ENCODE data around the gene ANXA4. TPM values are rescaled to one million over a fixed set of nuclear protein-coding genes. Genes with fewer than 3 reads are reported as not detected.

Gene ANXA4
- total RNA-seq, 1 donor from 2014 or later: 69.9 TPM

- intact Hi-C loops (cut with micrococcal nuclease): loop anchor here (1.0 to 5.0 kb wide), 7 partner anchors 11 to 847 kb away; partner anchors contain the start of genes ANXA4 and GMCL1
These were observed 33.3 kb downstream of the ANXA4 start for GRCh38 chr2:69774984-69775982.

DNA sequence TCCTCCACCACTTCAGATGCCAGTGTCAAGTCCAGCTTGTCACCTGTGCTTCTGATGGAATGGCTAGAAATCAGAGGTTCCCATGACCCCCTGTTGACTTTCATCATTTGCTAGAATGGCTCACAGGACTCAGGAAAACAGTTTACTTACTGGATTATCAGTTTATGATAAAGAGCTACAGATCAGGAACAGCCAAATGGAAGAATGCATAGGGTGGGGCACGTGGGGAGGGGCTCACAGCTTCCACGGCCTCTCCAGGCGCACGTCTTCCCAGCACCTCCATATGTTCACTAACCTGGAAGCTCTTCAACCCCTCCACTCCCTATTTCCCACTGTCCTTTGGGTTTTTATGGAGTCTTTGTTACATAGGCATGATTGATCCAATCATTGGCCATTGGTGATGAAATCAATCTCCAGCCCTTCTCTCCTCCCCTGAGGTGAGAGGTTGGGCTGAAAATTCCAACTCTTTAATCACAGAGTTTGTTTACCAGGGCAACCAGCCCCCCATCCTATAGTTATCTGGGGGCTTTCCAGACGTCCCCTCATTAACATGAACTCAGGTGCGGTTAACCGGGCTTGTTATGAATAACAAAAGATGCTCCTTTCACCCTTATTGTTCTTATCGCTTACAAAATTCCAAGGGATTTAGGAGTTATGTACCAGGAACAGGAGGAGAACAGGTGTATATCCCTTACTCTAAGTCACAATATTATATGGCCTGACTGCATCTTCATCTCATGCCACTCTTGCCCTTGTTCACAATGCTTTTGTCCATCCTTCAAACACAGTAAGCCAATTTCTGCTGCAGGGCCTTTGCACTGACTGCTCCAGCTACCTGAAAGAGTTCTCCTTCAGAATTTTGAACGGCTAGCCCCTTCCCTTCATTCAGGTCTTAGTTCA lies 35.2 kb downstream of the ANXA4 start:
- intact Hi-C loops (cut with micrococcal nuclease): loop anchor here (5.0 kb wide), 1 partner anchor 845 kb away; no protein-coding TSS in a partner anchor

DNA sequence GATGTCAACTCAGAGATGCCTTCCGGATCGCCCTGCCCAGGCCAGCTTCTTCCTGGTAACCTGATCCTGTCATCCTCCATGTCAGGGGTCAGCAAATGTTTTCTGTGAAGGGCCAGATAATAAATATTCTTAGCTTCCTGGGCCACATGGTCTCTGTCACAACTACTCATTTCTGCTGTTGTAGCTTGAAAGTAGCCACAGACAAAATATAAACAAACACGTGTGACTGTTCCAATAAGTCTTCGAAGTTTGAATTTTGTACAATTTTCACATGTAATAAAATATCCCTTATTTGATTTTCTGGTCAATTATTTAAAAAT lies 35.8 kb downstream of the ANXA4 start:
- intact Hi-C loops (cut with micrococcal nuclease): loop anchor here (5.0 kb wide), 1 partner anchor 845 kb away; no protein-coding TSS in a partner anchor

GRCh38 chr2:69779258-69780001 lies 37.5 kb downstream of the ANXA4 start:
- intact Hi-C loops (cut with micrococcal nuclease): loop anchor here (5.0 kb wide), 1 partner anchor 843 kb away; no protein-coding TSS in a partner anchor

DNA sequence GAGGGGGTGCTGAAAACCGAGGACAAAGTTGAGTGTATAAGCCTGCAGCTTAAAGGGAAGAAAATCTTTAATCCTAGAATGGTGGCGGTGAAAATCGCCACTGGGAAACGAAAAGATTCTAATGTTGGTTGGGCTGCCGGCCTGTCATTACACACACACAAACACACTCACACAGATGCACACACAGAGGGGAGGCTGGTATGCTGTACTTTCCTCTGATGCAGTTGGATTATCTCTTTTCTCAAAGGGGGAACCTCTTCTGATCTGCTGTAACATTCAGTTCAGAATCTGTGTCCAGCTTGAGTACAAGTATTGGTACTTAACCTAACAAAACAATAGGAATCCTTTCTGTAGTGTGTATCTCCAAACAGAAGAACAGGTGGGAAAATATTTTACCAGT lies 39.0 kb downstream of the ANXA4 start:
- intact Hi-C loops (cut with micrococcal nuclease): no loop called here

DNA sequence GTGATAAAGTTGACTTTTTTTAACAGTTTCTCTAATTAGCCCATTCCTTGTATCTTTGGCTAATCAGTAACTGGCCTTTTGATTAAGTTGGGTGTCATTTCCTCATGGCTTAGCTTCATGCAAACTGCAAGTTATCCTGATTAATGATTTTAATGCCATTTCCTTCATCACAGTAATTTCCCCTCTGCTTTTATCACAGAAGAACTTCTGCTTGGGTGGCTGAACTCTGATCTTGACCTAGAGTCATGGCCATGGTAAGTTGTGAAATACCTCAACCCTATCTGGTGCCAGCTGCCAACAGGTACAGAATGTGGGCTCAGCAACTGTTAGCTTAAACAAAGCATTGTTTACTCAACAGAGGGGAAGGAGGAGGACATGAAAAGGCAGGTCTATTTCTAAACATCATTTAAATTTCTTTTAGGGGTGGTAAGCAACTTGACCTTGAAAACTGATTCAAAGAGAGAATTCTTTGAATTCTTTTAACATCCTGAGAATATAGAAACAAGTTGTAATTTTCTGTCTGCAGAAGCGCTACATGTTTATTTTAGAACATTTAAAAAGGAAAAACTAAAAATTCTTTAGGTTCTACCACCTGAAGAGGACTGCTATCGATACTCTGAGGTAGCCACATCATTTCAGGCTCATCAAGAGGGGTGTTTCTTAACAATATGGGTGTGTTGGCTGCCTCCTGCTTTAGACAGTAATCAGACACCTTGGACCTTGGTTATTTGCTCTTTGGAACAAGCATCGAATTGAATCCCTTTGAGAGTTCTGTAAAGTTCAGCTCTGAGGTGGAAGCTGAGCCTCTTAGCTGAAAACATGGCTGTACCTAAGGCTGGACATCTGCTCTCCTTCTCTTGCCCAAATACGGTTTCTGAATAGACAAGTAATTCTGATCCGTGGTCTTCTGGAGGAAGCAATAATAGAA lies 39.7 kb downstream of the ANXA4 start:
- intact Hi-C loops (cut with micrococcal nuclease): no loop called here

DNA sequence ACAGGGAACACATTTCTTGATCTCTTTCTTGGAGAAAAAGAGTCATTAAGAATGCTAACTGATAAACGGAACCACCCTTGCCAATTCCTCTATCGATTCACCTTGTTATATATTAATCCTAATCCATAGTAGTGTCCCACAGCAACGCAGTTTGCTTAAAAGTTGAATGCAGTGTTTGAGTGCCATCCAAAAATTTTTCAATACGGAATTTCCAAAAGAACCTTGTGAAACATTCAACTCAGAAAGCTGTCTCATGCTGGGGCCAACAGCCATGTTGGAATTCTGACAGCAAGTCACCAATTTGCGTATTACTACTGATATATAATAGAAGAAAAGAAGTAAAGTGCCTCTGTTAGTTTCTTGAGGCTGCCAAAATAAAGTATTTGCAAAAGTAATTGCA lies 42.3 kb downstream of the ANXA4 start:
- intact Hi-C loops (cut with micrococcal nuclease): no loop called here

GRCh38 chr2:69785358-69785757 lies 43.4 kb downstream of the ANXA4 start:
- intact Hi-C loops (cut with micrococcal nuclease): no loop called here

GRCh38 chr2:69786052-69786560 lies 44.2 kb downstream of the ANXA4 start:
- intact Hi-C loops (cut with micrococcal nuclease): no loop called here

DNA sequence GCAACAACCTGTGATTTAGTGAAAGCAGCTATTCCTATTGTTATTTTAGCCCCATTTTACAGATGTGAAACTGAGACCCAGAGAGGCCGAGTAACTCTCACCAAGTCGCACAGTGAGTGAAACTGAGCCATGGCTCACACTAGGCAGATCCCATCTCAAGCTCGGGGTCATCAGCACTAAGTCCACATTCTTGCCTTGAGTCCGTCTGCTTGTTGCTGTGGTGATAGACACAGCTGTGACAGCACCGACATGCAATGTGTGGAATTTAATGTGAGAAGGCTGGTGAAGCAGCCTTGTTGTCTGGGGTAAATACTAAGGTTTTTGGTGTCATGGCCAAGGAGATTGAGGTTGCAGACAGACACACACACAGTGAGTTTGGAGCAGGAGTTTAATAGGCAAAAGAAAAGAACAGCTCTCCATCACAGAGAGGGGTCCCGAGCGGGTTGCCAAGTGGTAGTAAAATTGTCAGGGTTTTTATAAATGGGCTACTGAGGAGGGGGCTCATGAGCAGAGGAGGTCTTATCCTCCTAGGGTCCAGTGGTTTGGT lies 47.3 kb downstream of the ANXA4 start:
- intact Hi-C loops (cut with micrococcal nuclease): no loop called here

DNA sequence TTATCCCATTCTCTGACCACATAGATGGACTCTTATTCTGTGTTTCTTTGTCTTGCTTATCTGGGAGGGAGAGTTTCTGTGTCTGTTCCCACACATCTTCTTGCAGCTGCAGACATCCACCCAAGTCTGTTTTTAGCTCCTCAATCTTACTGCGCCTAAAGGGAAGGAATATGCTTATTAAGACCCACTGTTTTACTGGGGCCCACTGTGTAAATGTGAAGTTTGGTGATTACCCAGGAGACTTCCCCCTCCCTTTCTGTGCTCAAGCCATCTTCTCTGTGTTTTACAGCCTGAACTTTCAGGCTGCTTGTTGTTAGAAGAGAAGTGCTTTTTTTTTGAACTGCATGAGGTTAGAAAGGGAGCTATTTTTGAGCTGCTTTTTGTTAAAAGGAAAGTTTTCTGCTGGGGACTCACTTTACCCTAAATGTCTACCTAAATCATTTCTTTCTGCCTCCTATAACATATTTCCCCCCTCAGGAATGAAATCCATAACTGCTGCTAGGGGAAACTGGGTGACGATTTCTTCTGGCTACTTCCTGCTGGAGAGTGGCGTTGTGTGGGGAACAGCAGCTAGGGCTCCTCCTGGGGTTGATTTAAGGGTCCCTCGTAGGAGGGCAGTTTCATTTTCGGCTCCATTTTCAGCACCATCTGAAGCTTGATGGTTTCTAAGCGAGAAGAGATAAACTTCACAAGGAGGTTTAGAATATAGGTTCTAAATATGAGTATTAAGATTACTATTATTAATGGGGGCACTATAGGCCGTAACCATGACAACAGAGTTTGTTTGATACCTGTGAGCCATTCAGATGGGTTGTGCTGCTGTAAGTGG lies 48.1 kb downstream of the ANXA4 start:
- intact Hi-C loops (cut with micrococcal nuclease): no loop called here

DNA sequence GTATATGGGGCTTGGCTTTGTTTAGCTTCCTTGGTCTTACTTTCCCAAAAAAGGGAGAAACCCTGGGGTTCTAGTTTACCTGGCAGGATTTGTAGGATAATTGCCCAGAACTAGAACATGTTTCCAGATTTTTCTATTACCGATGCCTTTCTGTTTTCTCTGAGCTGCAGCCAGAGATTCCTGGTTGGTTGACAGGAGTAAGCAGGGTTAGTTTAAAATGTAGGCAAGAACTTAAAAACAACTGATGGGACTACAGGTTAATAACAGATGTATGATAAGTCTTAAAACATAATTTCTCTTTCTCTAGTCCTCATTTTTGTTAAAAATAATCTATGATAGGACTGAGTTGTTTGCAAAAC lies 48.6 kb downstream of the ANXA4 start:
- intact Hi-C loops (cut with micrococcal nuclease): no loop called here

- intact Hi-C loops (cut with micrococcal nuclease): no loop called here
These were observed 49.1 kb downstream of the ANXA4 start for GRCh38 chr2:69791045-69791444.

- intact Hi-C loops (cut with micrococcal nuclease): no loop called here
These were observed 54.2 kb downstream of the ANXA4 start for GRCh38 chr2:69796174-69796573.

- intact Hi-C loops (cut with micrococcal nuclease): no loop called here
These were observed 55.3 kb downstream of the ANXA4 start for GRCh38 chr2:69797235-69797634.

DNA sequence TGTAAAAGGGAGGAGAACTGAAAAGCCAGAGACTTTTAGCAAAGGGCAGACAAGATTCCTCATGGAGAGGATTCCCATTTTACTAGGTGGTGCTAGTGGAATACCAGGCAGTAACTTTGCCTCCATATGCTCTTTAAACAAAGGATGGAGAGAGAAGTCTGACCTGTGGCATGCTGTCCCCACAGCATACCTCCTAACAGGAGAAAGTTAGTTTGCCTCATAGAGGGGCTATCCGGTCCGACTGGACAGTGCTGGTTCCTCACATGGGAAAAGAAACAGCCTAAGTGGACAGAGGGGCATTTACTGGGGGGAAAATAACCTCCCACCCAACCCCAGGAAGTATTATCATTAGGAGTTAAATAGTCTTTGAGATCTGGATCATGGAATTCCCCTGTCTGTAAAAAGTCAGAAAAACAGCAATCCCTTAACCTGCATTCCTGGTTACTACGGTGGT lies 55.9 kb downstream of the ANXA4 start:
- intact Hi-C loops (cut with micrococcal nuclease): no loop called here

DNA sequence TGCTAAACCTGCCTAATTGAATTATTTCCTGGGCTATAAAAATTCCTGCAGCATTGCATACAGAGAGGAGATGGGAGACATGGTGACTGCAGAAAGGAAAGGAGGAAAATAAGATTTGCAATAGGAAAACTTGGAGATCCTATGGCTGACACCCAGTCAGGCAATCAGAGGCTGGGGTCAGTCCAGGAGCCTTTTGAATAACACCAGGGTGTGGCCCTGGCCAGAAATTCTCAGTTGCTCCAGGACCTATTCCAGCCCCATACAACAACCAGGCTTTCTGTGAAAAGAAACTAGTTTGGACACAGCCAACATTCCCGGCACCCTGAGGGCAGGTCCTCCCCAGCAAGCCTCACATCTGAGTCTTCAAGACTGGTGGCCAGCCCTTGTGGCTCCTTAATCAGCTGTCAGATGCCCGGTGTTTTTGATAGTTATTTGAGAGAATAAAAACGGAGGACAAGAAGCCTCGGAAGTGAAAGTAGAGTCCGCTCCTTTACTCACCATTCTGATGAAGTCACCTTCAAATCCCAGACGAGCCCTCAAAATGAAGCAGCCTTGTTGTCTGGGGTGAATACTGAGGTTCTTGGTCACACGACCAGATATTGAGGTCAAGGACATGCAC lies 56.5 kb downstream of the ANXA4 start:
- intact Hi-C loops (cut with micrococcal nuclease): no loop called here

- intact Hi-C loops (cut with micrococcal nuclease): no loop called here
These were observed 57.1 kb downstream of the ANXA4 start for GRCh38 chr2:69798909-69799526.
